ENCODE data around the gene RSPRY1.

Gene RSPRY1

DNA sequence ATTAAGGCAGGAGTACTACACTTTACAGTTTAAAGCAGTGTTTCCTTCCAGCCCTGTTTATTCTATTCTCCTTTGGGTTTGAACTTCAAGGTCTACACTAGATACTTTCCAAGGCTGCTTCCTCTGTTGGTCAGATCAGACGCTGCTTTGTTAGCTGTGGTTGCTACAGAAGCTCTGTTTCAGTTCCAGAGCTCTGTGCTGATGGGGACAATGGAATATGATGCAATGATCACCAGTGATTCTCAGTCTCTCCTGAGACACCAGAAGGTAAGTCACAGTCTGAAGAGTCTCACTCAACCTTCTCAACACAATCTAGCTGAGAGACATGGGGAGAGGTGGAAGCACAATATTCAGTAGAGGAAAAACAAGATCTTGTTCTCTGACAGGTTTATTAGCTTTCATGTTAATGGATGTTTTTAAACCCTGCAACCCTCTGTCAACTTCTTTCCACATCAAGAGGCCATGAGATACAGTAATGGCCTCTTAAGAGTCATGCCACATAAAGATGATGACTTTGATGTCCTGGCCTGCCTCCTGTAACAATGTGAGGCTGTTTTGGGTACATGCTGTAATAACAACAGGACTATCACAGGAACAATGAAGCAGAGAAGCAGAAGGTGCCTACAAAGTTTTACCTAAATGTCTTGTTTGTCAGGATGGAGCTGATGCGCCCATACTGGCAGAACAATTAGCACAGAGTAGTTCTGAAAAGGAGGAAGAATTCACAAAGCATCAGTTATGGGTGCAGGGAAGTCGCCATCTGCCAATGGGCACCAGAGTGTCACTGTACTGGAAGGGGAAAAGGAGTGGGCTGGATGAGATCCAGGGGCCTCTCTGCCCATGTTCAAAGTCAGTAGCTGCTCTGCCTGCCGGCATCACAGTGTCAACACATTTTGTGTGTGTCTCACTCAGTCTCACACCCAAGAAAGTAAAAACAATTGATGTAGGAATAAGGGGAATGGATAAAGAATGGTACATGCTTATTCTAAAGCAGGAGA is 33.7 kb upstream of the RSPRY1 start:
- DNase-seq (ENCODE audit: low read depth), result no peak

DNA sequence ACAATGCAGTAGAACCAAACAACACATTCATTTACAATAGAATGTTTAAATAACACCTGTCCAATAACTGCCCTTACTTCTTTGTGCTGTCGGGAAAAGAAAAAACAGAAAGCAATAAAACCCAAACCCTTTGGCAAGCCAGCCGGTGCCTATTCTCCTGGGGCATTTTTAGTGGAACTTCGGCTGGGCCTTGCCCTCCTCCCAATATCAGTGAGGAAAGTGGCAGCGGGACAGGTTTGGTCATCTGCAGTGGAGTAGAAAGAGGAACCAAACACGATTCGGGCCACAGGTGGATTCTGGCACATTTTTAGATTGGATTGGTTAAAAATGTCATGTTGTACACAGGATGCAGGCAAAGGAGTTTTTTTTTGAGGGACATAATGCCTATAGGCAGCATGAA is 32.3 kb upstream of the RSPRY1 start:
- DNase-seq (ENCODE audit: low read depth), result no peak

DNA sequence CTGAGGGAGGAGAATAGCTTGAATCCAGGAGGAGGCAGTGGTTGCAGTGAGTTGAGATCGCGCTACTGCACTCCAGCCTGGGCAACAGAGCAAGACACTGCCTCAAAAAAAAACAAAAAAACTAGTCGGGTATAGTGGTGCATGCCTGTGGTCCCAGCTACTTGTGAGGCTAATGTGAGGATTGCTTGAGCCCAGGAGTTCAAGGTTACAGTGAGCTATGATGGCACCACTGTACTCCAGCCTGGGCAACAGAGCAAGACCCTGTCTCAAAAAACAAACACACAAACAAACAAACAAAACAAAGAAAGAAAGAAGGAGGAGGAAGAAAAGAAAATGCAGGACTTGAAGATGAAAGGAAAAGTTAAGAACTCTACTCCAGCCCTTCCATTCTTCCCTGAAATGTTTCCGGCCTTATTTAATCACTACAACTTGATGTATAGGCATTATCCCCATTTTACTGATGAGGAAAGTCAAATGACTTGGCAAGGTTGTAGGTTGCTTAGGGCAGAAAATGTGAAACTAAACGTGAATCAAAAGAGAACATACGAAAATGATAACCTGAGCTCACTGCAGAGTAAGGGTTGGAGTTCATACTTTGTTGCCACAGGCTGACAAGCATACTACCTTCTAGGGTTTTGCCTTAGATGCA is 30.3 kb upstream of the RSPRY1 start:
- no peak for DNase-seq (ENCODE audit: low read depth)

DNA sequence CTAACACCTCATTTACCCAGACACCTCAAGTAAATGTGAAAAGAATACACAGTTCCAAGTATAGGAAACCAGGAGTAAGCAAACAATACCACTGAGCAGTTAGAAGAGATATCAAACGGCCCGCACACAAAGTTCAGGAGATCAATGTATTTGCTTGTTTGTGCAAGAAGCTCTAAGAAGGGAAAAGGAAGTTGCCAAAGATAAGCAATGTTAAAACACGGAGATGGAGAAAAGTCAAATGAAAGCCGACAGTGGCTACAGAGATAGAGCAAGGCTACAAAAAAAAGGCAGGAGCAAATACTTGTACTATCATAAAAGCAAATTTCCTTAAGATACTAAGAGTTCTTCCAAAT is 29.8 kb upstream of the RSPRY1 start:
- no peak for DNase-seq (ENCODE audit: low read depth)

DNA sequence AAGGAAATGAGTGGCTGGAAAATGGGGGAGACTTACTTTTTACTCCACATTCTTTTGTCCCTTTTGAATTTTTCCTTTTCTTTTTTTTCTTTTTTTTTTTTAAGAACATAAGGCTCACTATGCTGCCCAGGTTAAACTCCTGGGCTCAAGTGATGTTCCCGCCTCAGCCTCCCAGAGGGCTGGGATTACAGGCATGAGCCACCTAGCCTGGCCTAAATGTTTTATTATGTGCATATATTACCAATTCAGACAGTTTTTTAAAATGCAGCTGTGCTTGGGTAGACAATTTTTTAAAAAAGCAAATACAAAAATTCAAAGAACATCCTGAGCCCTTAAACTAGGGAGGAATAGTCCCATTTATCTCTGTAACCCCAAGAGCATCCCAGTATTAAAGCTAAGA is 28.6 kb upstream of the RSPRY1 start:
- DNase-seq (ENCODE audit: low read depth), result no peak

DNA sequence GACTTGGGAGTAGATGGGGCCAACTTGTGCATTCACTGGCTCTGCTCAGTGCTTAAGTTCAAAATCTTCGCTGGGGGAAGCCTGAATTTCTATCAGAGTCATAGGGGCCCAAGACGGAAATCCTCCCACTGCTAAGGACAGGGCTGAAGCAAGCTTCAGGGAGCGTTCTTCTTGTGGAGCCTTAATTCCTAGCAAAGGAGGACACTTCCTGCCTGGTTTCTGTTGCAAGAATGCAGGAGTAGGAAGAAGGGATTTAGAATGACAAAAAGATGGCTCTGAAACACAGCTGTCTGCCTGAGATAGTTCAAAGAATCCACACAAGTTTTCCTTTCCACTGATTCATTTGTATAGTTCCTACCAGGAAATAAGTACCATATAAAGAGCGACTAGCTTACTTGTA is 26.7 kb upstream of the RSPRY1 start:
- DNase-seq (ENCODE audit: low read depth), result no peak

DNA sequence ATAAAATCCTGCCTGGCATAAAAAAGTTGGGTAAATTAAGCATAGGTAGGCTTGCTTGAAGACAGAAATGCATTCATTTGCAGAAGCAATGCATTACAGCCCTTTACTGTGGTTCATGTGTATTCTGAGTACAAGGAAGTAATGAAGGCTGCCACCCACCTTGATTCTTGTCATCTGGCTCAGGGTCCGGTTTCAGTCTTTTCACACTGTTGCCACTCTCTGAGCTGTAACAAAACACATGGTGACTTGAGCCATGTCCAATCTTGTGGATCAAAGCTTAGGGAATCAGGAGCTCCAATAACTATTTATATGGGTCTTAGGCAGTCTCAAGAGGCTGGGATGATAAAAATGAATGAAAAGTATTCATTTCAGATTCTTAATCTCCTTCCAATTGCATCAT is 22.3 kb upstream of the RSPRY1 start:
- DNase-seq (ENCODE audit: low read depth), result no peak

DNA sequence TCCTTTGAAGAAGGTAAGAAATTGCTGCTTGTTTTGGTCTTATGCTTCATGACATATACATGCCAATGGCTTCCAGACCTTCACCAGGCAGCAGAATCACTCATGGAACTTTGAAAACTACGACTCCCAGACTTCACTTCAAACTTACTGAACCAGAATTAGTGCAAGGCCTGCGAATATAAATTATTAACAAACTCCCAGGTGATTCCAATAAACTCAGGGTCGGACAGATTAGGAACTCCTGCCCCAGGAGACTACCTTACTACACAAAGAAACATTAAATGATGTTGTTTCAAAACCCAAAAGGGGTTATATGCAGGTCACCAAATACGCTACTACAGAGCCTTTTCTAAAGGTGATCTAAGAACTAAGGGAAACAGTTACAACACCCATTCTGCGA is 20.6 kb upstream of the RSPRY1 start:
- no peak for DNase-seq (ENCODE audit: low read depth)

DNA sequence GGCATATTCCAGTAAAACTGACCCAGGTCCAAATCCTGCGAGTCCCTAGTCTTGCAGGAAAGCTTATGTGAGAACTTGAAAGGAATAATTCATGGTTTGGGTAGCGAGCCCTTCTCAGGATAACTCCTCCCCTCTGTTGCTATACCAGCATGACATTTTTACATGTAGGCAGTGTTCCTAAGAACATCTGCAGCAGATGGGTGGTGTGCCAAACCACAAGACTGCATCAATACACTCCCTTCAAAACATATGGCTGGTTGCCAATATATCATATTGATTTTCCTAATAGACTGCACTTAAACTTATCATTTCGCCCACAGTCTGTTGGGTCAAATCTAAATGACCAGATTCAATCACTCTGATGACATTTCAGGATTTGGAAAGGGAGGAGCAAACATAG is 20.2 kb upstream of the RSPRY1 start:
- no peak for DNase-seq (ENCODE audit: low read depth)

DNA sequence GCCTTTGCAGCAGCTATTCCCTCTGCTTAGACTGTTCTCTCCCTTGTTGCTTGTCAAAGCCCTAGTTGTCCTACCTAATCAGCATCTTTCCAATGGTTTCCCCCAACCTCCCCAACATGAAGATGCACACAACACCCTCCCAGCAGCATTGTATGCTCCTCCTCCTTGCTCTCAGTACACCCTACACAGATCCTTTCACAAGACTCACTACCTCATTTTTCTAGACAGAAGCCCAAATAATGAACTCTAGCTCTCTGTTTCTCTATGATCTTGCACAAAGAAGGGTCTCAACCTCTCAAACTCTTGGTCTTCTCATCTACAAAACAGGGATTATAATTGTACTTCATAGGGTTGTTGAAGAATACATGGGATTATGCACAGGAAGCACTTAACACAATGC is 19.7 kb upstream of the RSPRY1 start:
- no peak for DNase-seq (ENCODE audit: low read depth)

DNA sequence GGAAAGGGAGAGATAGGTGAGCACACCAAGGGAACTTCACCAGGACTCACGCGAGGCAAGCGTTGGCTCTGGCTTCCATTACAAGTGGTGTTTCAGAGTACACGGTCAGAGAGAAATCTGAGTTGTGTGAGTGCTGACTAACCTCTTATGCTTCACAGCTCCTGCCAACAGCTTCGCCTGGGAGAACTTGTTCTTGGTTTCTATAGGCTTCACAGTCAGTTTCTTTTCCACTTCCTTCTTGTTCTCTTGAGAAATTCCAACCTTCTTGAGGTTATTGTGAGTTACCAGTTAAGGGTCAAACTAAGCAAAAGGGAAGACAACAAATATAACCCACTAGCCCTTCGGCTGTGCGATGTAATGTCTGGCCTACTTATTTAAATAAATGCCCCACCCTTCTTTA is 19.2 kb upstream of the RSPRY1 start:
- DNase-seq (ENCODE audit: low read depth), result no peak

DNA sequence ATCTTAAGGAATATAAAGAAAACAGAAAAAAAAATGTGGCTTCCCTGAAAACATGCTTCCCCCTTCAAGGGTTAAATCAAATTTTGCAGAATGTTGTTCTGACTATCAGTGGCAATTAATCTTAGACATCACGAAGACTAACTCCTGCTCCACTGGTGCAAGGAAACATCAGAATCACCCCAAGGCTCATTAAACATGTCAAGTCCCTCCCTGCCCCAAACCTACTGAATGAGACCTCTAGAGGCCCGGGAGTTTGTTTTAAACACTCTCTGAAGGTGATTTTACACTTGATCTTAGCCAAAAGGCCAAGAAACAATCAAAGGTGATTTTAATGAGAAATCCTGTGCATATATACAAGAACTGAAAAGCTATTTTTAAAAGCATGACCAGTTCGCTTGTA is 18.6 kb upstream of the RSPRY1 start:
- no peak for DNase-seq (ENCODE audit: low read depth)

DNA sequence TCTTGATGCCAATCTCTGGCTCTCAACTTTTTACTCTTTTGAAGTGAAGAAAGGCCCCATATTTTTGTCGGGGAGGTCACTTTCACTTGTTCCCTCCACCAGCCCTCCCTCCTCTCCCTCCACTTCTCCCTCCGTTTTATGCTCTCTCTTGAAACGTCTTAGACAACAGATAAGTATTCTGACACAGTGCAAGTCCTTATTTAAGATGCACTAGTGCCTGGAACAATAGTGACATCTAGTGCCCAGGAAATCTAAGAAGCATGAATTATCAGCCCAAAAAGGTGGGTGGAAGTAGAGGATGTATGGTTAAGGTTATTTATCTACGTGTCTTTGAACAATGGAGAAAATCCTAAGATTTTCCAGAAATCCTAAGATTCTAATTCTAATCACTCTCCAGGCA is 18.2 kb upstream of the RSPRY1 start:
- DNase-seq (ENCODE audit: low read depth), result no peak

DNA sequence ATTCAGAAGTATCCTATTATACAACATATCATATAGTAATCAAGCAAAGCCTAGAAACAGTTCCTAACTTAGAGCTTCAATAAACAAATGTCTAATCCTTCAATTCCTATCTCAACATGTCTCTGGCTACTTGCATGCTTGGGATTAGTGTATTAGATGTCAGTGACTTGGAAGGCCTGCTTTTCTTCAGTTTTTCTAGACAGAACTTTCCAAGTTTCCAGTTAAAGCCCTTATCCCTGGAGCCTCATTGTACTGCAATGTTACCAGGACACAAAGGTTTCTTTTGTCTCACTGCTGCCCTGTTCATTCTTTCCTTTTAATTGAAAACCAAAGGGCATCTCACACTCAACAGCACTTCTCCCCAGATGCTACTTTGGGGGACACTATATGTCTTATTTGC is 16.8 kb upstream of the RSPRY1 start:
- DNase-seq (ENCODE audit: low read depth), result no peak

DNA sequence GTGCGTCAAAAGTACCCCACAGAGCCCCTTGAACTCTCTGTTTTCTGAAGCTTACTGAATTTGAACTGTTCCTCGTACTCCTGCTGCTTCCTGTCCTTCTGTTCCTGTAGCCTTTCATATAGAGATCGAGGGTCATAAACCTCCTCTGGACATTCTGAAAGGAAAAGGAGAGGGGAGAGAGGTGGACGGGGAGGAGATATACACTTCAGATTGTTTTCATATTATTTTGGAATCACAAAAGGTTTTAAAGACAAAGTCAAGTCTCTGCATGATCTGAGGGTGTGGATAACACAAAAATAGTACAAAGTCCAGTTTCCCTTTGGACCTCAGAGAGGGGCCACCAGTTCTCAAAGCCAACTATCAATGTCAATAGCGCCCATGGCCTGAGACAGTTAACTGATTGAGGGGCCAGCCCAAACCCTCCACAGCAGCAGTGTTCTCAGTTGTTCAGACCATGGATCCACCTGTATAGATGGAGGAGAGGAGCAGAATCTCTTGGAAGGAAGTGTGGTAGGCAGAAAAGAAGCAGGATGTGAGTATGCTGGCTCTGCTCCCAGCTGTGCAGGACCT is 13.3 kb upstream of the RSPRY1 start:
- no peak for DNase-seq (ENCODE audit: low read depth)

DNA sequence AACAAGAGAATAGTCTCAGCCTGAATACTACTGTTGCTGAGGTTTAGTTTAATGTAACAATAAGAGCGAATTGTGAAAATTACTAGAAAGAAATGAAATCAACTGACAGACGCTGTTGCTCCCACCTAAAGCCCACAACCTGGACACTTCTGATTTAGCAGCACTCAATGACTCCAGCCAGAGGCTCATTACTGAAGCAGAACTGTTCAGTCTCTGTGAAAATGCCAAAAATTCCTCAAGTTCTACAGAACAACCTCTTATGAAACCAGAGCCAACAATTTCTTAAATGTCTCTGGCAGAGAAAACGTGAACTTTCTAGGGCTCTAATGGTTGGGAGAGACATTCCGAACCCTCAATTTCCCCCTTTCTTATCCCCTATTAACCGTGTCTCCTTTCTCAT is 10.2 kb upstream of the RSPRY1 start:
- no peak for DNase-seq (ENCODE audit: low read depth)

DNA sequence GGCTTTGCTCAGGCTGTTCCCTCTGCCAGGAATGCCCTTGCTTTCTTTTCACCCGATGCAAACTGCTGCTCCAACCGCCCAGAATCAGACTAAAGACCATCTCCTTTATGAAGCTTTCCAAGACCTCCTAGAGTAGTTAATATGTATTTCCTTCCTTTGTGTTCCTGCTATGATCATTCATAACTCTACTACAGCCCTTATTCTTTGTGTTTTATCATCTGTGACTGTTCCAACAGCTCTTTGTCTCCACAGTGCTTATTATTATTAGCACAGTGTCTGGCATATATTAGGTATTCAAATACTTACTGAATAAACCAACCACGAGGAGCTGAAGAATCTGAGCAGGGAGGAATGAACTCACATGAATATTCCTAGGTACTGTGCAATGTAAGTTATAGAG is 7.9 kb upstream of the RSPRY1 start:
- no peak for DNase-seq (ENCODE audit: low read depth)

DNA sequence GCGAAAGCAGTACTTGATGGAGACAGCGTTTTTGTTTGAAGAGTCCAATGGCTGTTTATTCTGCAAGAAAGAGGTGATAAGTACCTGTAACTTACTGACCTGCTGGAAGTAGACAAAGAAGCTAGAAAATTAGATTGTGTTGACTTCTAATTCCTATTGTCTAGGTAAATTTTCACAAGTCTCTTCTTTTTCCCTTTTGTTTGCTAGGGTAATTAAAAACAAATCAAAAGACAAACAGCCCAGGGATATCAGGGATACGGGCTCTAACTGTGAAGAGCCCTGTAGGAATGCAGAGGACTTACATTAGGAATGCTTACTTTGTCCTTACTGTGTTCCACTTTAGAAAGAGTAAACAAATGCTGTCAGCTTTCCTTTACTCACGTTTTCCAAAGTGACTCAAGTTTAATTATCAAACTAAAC is 7.3 kb upstream of the RSPRY1 start:
- no peak for DNase-seq (ENCODE audit: low read depth)

DNA sequence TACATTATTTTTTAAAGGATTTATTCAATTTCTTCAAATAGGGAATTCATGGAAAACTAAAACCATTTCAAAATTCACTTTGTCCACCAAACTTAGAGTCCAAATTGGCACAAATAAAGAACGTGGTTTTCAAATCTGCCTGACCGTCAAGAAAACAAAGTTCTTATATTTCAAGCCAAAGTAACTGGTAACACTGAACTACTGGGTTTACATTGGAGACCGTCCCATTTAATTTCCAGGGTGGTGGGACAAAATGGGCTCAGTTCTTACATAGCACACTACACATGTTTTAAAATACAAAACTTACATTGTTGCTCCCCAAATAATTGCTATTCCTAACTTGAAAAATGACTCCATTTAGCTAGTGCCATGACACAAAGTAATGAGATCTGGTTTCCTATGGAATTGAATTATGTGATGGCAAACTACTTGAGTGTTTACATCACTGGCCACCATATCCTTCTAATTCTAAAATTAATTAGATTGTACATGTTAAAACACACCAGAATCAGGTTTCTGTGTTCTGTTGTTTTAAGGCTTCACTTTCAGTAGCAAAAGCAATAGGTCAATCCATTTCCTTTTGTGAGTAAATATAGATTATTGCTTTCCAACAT is 6.8 kb upstream of the RSPRY1 start:
- no peak for DNase-seq (ENCODE audit: low read depth)

DNA sequence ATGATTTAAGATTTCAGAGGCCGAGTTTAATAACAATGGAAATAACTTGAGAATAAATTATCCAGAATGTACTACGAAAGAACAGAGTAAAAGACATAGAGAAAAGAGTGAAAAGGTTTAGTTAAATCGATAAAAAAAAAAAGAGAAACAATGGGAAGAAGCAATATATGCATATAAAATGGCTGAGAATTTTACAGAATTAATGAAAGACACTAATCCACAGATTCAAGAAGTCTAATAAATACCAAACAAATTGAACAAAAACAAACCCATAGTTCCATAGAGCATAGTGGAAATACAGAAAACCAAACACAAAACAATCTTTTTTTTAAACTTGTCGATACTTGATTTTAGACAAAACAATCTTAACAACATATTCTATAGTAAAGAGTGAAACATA is 2.0 kb upstream of the RSPRY1 start:
- DNase-seq (ENCODE audit: low read depth), result no peak

DNA sequence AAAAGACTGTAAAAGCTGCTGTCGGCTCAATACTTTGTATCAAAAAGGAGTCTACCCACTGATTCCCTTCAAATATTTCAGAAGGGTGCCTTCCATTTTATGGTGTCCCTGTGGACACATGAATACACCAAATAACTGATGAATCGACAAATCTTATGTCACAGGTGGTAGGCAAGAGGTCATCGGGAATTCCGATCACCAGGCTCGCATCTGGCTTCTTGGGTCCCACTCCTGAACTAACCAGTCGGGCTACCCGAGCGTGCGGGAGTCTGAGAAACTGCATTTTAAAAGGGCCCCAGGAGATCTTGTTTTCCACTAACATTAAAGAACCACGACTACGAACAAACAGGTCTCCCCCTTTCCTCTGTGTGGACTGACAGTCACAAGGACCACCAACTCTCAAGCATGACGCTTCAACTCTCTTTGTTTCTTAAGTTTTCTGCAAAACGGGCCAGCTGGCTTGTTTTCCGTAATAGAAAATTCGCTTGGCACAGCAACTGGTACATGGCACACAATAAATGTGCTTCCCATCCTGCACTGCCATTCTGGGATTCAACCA is 1.2 kb upstream of the RSPRY1 start:
- no peak for DNase-seq (ENCODE audit: low read depth)

DNA sequence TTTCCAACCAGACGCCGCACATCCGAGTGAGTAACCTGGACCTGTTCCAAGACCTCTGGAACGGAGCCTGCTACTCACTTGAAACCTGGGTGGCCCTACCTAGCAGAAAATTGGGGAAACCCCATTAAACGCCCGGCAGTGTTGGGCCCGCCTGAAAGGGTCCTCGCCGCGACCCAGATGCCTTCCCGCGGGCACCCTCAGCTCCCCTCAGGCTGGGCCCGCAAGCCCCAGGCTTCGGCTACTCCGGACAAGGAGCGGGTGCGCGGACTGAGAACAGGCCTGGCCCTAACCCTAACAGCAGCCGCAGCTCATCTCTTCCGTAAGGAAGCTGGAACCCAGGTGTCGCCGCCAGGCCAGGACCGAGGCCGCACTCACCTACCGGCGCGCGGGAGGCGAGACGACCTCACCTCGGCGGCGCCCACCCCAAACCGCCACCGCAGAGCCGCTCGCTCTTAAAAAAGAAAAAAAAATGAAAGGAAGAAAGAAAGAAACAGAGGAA is 634 bp upstream of the RSPRY1 start:
- peak; percentile 33 for DNase-seq (ENCODE audit: low read depth)

Data from activated T-cell treated with anti-CD3 and anti-CD28 coated beads for 1 hour (primary cell).